Esophagus muscularis mucosa (tissue), 3 donors: ENCODE results near the gene GLIS1.

Source experiments
- POLR2A ChIP-seq: fragments of 450-650 bp; IDR thresholded peaks from one replicate; pipeline ENCODE4 v1.6.1; 2017; ENCODE audit warnings: antibody characterized with exemption, moderate library complexity, mild to moderate bottlenecking, low read depth
- TF ChIP-seq, protein P1 (sequence below), 3 experiments: fragments of 200-600 bp in 2 of 3; fragments of 450-650 bp in 1 of 3; sonication (generic) in 2 of 3; IDR thresholded peaks; one replicate each; pipeline ENCODE4 v1.5.1; 2017 to 2019; ENCODE audit warnings: antibody characterized with exemption in 3 of 3, mild to moderate bottlenecking in 2 of 3, moderate library complexity in 1 of 3

DNA sequence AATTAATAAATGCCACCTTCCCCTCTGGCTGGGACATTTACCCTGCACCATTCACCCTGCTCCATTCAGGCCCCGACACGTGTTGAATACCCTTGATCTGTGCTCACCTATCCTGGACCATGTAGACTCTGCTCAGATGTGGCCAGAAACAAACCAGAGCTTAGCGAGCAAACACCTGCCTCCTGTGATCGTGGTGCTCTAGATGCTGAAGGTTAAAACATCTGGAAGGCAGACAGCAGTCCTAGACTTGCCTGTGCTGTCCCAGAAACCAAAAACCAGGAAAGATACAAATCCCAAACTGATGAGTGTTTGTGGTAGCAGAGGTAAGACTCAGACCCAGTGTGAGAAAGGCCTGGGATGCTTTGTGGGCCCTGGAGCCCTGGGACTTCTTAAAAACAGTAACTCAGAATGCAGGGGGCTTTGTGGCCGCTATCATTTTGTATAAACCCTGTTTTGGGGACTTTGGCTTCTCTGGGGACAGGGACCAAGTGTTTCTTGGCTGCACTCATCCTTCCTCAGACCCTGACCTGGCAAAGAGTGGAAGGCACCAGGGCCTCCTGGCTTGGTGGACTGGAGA, 180.1 kb downstream of the GLIS1 start:
- TF ChIP-seq, protein P1, sequence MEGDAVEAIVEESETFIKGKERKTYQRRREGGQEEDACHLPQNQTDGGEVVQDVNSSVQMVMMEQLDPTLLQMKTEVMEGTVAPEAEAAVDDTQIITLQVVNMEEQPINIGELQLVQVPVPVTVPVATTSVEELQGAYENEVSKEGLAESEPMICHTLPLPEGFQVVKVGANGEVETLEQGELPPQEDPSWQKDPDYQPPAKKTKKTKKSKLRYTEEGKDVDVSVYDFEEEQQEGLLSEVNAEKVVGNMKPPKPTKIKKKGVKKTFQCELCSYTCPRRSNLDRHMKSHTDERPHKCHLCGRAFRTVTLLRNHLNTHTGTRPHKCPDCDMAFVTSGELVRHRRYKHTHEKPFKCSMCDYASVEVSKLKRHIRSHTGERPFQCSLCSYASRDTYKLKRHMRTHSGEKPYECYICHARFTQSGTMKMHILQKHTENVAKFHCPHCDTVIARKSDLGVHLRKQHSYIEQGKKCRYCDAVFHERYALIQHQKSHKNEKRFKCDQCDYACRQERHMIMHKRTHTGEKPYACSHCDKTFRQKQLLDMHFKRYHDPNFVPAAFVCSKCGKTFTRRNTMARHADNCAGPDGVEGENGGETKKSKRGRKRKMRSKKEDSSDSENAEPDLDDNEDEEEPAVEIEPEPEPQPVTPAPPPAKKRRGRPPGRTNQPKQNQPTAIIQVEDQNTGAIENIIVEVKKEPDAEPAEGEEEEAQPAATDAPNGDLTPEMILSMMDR (IDR thresholded peaks at IDR 0.05) = no peak
- no peak for TF ChIP-seq POLR2A
